GM12891 (cell line): ENCODE data around the gene GPN3. TPM values are rescaled to one million over a fixed set of nuclear protein-coding genes. Genes with fewer than 3 reads are reported as not detected.

Experiments
- DNase-seq: peaks from one replicate; pipeline ENCODE4 v3.0.0; 2011; ENCODE audit warnings: low spot score; ENCODE audit not compliant: insufficient read length
- FAIRE-seq: peaks from 2 replicates; lab custom pipeline; 2011; peaks lifted over from hg19 to GRCh38; lab: Jason Lieb, UNC
- PAX5 ChIP-seq: IDR thresholded peaks from 2 replicates; pipeline ENCODE4 v1.6.1; 2011; ENCODE audit warnings: low read length, moderate library complexity, mild to moderate bottlenecking; ENCODE audit not compliant: insufficient read depth, severe bottlenecking
- POLR2A ChIP-seq: IDR thresholded peaks from 2 replicates; pipeline ENCODE4 v1.6.1; 2011; ENCODE audit warnings: low read depth, low read length, control low read depth
- POLR2AphosphoS5 ChIP-seq: IDR thresholded peaks from 2 replicates; pipeline ENCODE4 v1.6.1; 2011; ENCODE audit warnings: low read depth, low read length, control low read depth
- POU2F2 ChIP-seq: IDR thresholded peaks from 2 replicates; pipeline ENCODE4 v1.6.1; 2011; ENCODE audit warnings: low read depth, mild to moderate bottlenecking, control low read depth, low read length, moderate library complexity
- SPI1 ChIP-seq: IDR thresholded peaks from 2 replicates; pipeline ENCODE4 v1.6.1; 2011; ENCODE audit warnings: low read depth, low read length, control low read depth
- TAF1 ChIP-seq: IDR thresholded peaks from 2 replicates; pipeline ENCODE4 v1.6.1; 2011; ENCODE audit warnings: low read depth, low read length, control low read depth
- polyA plus RNA-seq: library from polyadenylated mRNA; unstranded; fragments of >200 nt; gene quantifications from one replicate; pipeline ENCODE4 v1.2.1, GENCODE V29; 2012; ENCODE audit warnings: low read depth, missing spikeins, inconsistent platforms; ENCODE audit not compliant: missing spikeins

Gene GPN3
- 30.4 TPM for polyA plus RNA-seq

DNA sequence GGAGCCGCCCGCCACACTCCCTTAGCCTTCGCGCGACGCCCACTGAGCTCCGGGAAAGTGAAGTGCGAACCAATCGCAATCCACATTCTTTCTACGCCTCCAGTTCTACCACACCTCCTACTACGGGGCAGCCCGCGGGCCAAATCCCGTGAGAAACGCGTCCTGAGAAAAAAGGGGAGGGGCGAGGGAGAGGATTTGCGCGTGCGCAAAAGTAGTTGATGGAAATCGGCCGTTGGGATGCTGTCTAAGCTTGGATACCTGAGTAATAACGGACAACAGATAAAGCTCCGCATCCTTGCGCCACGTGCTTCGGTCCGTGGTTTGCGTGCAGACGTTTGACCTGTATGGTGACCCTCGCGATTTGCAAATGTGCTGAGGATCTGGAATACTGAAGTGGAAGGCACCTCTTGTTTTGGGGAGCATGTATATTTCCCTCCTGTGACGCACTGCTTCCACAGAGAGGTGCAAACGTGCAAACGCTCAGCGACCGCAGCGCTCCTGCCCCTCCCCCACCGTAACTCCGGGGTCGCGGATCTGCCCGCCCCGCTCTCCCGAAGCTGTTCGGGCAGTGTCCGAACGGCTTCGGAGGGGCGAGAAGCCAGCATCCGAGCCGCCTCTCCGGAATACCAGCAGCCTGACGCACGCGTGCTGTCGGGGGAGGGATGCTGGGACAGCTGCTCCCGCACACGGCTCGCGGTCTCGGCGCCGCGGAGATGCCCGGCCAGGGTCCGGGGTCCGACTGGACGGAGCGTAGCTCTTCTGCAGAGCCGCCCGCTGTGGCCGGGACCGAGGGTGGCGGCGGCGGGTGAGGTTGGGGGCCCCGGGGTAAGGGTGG, at the start of gene GPN3, which contains the start of gene FAM216A:
Gene GPN3, minus strand, starts transcription at position 44 of the 835 bp plus-strand sequence. CDS start 54 bp downstream, outside the sequence.
Gene FAM216A, plus strand, starts transcription at position 632 of the 835 bp plus-strand sequence. Its CDS starts 31 bp downstream, at position 663.
- peak; percentile 30; the same call in 1 of the 2 replicates for TF ChIP-seq POU2F2
- peak; percentile 87; the same call in 1 of the 2 replicates for TF ChIP-seq POLR2A
- peak; percentile 61 for TF ChIP-seq TAF1
- no peak for TF ChIP-seq PAX5
- peak; percentile 83 for TF ChIP-seq POLR2AphosphoS5
- DNase-seq (peak; percentile 77), FAIRE-seq (peak; percentile 99)

DNA sequence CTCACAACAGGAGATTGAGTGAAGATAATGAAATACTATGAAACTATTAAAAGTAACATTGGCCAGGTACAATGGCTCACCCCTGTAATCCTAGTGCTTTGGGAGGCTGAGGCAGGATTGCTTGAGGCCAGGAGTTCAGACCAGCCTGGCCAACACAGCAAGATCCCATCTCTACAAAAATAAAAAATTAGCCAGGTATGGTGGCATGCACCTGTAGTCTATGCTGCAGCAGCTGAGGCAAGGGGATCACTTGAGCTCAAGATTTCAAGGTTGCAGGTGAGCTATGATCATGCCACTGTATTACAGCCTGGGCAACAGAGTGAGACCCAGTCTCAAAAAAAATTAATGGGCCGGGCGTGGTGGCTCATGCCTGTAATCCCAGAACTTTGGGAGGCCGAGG, 48.9 kb upstream of the GPN3 start:
- TF ChIP-seq POU2F2: no peak
- TF ChIP-seq PAX5: no peak
- TF ChIP-seq POLR2AphosphoS5: no peak
- TF ChIP-seq TAF1: no peak
- TF ChIP-seq POLR2A: no peak
- TF ChIP-seq SPI1: no peak
- DNase-seq (no peak), FAIRE-seq (no peak)

DNA sequence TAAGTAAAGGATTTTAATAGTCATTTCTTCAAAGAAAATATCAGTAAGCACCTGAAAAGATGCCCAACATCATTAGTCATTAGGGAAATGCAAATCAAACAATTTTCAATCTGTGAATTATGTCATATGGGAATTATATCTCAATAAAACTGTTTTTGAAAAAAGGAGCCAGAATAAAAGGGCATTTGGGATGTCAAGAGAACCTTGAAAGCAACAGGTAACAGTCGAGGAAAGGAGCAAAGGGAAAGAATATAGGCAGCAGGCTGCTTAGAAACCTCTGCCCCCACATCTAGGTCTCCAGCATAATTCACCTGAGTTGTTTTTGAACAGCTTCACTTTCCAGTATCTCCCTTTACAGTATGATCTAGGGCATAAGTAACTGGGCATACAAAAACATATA, 46.3 kb upstream of the GPN3 start:
- FAIRE-seq (no peak), DNase-seq (no peak)
- no peak for TF ChIP-seq POLR2AphosphoS5
- no peak for TF ChIP-seq SPI1
- TF ChIP-seq TAF1: no peak
- TF ChIP-seq POU2F2: no peak
- no peak for TF ChIP-seq POLR2A
- TF ChIP-seq PAX5: no peak

DNA sequence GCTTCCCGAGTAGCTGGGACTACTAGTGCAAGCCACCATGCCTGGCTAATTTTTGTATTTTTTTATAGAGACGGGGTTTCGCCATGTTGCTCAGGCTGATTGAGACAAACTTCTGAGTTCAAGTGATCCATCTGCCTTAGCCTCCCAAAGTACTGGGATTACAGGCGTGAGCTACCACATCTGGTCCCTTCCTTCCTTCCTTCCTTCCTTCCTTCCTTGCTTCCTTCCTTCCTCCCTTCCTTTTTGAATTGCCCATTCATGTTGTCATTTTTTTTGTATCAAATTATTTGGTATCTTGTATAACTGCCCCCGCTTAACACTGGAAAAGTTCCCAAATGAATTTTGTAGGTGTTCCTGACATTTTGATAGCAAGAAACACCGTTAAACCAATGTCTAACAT, 45.8 kb upstream of the GPN3 start:
- TF ChIP-seq PAX5: no peak
- no peak for TF ChIP-seq POLR2AphosphoS5
- no peak for TF ChIP-seq SPI1
- no peak for TF ChIP-seq TAF1
- no peak for TF ChIP-seq POU2F2
- no peak for TF ChIP-seq POLR2A
- DNase-seq: no peak
- FAIRE-seq: no peak

DNA sequence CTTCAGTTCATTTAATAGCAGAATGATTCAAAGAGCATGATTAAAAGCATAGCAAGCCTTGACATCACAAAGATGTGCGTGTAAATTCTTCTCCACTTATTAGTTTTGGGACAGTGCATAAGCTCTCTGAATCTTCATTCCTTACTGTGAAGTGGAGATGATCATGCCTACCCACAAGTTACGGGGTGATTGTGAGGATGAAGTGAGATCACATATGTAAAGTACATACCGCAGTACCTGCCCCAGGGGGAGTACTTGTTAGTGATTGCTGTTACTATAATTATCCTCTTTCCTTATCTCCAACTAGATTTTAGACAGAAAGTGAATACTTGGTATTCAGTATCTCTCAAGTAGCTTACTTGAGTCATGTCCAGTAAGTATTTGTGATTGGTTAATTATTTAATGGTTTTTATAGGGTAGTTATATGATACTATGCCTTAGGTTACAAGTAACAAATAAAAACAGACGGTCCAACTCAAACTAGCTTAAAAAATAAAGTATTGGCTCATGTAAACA, 40.1 kb upstream of the GPN3 start:
- no peak for TF ChIP-seq POLR2AphosphoS5
- no peak for TF ChIP-seq POU2F2
- no peak for TF ChIP-seq SPI1
- TF ChIP-seq TAF1: no peak
- TF ChIP-seq POLR2A: no peak
- no peak for TF ChIP-seq PAX5
- FAIRE-seq (peak; percentile 80), DNase-seq (no peak)

DNA sequence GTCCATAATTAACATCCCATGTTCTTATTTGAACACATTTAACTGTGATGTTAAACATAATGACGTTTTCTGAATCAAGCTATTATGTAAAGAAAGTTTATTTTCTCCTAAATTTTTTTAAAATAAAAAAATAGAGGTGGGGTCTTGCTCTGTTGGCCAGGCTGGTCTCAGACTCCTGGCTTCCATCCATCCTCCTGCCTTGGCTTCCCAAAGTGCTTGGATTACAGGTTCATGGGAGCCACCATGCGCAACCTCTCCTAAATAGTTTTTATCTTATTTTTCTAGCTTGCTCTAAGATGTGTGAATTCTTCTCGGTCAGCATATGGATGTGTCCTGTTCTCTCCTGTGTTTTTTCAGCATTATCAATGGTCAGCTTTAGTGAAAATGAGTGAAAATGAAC, 37.3 kb upstream of the GPN3 start:
- DNase-seq (no peak), FAIRE-seq (no peak)
- TF ChIP-seq SPI1 (no peak), PAX5 (no peak), TAF1 (no peak), POLR2A (no peak), POU2F2 (no peak), POLR2AphosphoS5 (no peak)

DNA sequence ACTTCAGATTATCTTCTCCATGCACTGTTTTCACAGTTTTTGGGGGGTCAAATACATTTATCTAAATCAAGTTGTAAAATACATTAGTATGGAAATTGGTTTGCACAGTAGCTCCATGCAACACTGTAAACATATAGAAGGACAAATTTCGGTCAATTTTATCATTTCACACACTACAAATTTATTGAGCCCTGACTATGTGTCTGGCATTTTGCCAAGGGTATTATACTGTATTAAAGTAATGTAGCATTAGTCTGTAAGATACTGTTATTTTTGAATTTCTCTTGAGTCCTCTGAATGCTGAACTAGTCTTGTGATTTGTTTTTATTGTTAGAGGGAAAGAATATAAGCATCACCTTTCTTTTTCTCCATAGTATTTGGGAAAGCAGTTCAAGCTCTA, 35.4 kb upstream of the GPN3 start:
- no peak for DNase-seq
- FAIRE-seq: no peak
- no peak for TF ChIP-seq POLR2A
- no peak for TF ChIP-seq POLR2AphosphoS5
- no peak for TF ChIP-seq PAX5
- no peak for TF ChIP-seq TAF1
- no peak for TF ChIP-seq POU2F2
- no peak for TF ChIP-seq SPI1

DNA sequence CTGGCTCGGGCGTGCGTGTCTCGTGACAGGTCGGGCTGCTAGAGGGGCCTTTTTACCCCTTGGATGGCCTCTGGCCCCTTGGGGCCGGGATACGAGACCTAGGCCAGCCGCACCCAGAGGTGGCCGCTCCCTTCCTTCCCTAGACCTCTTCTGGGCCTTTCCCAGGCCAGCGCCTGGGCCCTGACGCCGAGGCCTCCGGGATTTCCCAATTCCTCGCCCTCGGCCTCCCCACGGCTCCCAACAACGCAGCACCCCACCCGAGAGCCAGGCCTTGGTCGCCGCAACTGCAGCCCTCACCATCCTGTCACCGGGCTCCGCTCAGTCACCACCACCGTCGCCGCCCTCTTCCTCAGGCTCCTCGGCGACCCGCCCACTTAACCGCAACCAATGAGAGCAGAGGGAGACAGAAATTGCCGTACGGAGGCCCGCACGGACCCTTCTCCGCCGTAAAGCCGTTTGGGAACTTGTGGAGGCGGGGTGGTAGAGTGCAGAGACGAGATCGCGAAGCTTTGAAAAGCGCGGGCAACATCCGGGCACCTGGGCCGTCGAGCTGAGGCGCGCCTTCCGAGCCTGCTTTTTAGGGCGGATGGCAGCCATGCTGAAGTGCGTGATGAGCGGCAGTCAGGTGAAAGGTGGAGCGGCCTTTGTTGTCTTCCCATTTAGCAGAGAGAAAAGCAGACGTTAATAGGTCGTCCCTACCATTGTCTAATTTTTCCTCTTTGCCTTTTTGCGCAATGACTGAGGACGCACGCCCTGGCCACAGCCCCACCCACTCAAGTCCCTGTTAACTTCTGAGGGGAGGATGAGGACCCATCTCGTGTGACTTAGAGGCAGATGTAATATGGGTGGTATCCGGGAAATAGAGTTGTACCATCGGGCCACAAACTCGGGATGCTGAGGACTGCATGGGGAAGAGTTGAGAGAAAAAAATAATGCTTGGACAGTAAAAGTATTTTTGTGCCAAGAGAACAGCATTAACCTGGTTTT, 34.0 kb upstream of the GPN3 start, which contains the start of the genes RAD9B and VPS29:
Gene RAD9B, plus strand, starts transcription at position 580 of the 987 bp plus-strand sequence. Its CDS starts 7 bp downstream, at position 587.
Gene VPS29, minus strand, starts transcription at position 360 of the 987 bp plus-strand sequence. Its CDS starts 60 bp downstream, at position 300.
- DNase-seq (peak; percentile 81), FAIRE-seq (peak; percentile 96)
- TF ChIP-seq POLR2AphosphoS5 (peak; percentile 95), POU2F2 (peak; percentile 78; the same call in 1 of the 2 replicates), POLR2A (peak; percentile 96), TAF1 (peak; percentile 89), SPI1 (0 out of 2 replicates have a peak, but pooled peaks have one; percentile 8), PAX5 (no peak)

DNA sequence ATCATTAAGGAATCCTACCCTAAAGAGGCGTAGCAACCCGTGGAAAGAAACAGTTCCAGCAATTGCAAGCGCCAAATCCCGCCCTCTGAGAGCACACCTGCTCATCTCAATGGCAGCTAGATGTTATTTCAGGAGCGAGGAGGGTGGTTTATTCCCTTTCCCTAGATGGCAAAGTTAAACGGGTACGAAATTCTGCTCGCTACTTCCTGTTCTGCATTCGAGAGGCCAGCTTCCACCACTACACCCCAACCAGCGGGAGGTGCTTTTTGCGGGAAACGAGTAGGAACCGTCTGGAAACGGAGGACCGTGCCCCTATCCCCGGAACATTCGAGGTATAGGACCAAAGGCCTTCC, 33.3 kb upstream of the GPN3 start:
- TF ChIP-seq POLR2A (peak; percentile 72; the same call in 1 of the 2 replicates), POLR2AphosphoS5 (no peak), POU2F2 (peak; percentile 31; the same call in 1 of the 2 replicates), PAX5 (no peak)
- peak; percentile 16 for DNase-seq
- FAIRE-seq: peak; percentile 71
